GM12872 (cell line): ENCODE results near the gene GNAZ.

Source experiments
- TF ChIP-seq, protein P1 (sequence below): IDR thresholded peaks from 3 replicates; pipeline ENCODE4 v1.5.1; 2011; ENCODE audit warnings: low read depth, mild to moderate bottlenecking, low read length, moderate library complexity; ENCODE audit not compliant: insufficient read depth

GNAZ gene

DNA sequence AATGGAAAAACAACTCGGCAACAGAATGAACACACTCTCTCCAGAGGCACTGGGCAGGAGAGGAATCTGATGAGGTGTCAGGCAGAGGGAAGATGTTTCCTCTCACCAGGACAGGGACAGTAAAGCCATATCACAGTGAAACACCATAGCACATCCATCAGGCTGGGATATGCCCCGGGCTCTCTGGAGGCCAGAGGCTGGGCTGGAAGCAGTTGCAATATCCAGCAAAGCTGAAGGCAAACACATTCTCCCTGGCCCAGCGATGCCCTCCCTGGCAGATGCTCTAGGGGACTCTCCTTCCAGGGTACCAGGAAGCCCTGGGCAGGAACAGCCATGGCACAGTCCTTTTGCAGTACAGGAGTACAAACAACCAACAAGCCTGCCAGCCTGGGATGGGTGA is 60.4 kb downstream of the GNAZ start:
- TF ChIP-seq, protein P1, sequence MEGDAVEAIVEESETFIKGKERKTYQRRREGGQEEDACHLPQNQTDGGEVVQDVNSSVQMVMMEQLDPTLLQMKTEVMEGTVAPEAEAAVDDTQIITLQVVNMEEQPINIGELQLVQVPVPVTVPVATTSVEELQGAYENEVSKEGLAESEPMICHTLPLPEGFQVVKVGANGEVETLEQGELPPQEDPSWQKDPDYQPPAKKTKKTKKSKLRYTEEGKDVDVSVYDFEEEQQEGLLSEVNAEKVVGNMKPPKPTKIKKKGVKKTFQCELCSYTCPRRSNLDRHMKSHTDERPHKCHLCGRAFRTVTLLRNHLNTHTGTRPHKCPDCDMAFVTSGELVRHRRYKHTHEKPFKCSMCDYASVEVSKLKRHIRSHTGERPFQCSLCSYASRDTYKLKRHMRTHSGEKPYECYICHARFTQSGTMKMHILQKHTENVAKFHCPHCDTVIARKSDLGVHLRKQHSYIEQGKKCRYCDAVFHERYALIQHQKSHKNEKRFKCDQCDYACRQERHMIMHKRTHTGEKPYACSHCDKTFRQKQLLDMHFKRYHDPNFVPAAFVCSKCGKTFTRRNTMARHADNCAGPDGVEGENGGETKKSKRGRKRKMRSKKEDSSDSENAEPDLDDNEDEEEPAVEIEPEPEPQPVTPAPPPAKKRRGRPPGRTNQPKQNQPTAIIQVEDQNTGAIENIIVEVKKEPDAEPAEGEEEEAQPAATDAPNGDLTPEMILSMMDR, result no peak

DNA sequence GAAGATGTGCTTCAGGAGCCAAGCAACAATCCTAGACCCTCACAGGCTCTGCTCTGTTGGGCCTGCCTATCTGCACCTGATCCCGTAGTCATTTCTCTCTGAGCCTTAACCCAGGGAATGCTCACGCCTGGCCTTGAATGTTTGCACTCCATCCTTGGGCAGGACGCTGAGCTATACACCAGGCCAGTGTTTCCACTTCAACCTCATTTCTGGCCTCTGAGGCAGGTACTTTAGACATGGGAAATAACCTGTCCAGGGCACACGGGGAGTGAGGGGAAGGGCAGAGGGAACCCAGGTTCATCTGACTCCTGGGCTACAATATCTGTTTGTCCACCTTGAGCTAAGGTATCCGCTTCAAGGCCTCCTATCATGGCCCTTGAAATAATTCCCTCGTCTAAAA is 61.6 kb downstream of the GNAZ start:
- TF ChIP-seq, protein P1, result no peak

DNA sequence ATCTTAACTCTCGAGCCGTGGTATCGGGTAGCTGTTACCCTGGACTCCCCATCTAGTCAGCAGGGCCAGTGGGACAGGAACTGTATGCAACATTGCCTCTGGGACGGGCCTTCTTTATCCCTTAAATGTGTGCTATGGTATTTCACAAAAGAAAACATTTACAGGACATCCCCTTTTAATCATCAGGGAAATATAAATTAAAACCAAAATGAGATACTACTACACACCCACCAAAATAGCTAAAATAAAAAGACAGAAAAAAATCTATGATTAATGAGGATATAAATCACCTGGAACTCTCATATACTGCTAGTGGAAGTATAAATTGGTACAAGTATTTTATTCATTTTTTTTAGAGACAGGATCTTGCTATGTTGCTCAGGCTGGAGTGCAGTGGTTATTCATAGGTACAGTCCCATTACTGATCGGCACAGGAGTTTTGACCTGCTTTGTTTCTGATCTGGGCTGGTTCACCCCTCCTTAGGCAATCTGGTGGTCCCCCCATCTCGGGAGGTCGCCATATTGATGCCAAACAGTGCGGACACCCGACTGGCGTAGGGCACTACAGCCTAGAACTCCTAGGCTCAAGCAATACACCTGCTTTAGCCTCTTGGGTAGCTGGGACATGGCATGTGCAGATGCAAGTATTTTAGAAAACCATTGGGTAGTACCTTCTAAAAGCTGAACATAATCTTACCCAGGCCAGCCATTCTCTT is 62.2 kb downstream of the GNAZ start:
- TF ChIP-seq, protein P1, result no peak

DNA sequence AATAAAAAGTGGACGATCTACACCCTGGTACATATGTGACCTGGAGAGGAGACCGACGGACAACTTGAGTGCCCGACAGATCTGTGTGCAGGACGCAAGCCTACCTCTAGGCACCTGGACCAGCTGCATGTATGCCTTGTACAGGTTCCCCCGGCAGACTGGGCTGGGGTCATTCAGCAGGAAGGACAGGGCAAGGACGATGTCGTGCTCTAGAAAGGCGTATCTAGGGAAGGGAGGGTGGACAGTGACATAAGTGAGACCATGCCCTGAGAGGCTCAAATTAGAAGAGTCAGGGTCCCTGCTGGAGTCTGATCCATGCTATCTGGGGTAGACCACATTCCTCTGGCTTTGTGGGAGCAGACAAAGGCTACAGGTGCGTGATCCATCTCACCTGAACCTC is 63.6 kb downstream of the GNAZ start:
- TF ChIP-seq, protein P1, result no peak

DNA sequence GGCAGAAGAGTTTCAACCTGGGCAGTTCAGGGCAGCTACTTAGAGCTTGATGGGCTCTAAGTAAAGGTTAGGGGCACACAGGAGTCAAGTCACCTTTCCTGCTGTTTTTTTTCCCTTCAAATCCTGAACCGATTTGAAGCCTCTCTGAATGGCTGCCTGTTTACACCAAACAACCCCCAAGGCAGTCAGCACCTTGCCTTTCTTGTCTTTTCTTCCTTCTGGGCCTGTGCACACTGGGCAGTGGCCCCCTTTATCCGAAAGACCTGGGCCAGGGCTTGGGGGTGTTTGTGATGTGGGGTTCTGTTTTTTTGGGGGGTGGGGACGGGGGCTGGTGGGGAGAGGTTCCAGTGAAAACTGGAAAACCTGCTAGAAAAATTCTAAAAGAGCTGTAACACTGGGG is 67.1 kb downstream of the GNAZ start:
- TF ChIP-seq, protein P1, result no peak

DNA sequence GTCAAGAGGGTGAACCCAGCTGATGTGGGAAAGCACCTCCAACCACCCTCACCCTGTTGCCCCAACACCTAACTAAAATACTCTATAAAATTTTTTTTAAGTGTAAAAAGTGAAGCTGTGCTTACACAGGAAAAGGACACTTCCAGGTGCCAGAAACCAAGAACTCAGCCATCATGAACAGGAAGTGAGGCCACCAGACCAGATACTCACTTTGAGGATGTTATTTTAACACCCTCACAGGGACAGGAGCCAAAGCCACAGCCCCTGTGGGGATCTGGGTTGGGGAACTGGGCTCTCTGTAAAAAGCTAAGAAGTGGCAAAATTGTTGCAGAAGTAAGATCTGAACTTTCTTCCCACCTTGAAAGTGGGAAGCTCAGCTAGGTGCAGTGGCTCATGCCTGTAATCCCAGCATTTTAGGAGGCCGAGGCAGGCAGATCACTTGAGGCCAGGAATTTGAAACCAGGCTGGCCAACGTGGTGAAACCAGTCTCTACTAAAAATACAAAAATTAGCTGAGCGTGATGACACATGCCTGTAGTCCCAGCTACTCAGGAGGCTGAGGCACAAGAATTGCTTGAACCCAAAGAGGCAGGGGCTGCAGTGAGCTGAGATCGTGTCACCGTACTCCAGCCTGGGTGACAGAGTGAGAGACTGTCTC is 67.7 kb downstream of the GNAZ start:
- TF ChIP-seq, protein P1, result no peak

DNA sequence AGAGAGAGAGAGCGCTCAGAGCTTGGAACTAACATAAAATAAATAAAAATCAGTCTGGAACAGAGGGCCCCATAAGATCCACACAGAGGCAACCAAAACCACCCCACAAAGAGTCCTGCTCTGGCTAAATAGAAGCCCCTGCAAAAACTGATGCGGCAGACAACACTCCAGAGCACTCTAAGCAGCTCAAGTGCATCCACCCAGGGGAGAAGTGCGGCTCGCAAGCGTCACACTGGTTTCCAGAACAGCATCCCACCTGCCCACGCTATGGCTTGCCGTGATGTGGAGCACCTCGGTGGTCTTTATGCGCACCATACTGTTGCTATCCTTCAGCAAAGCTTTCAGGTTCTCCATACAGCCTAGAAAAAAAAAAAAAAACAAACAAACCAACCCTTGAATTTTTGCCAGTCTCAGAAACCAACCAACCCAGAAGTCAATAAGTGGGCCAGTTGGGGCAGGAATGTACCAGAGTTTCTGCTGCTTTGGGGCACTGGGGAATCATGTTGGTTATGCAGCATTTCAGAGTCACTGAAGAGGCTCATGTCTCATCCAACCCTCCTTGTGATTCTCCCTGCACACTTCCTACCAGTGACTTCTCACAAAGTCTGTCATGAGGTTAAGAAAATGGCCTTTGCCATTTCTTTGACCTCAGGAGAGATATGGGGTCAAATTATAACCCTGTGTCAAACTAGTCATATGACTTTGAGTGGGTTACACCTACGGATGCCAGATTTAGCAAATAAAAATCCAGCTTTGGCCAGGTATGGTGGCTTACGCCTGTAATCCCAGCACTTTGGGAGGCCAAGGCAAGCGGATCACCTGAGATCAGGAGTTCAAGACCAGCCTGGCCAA is 68.5 kb downstream of the GNAZ start:
- TF ChIP-seq, protein P1, result no peak
